KBM-7 (cell line): Measurements from ENCODE around the gene AJAP1.

Source experiments
- DNase-seq: peaks from one replicate; pipeline ENCODE4 v3.0.0-alpha.2; 2015
- in situ Hi-C: fragments of 300-500 bp; cut with MboI; formaldehyde crosslinking; loops from 2 replicates; pipeline ENCODE4 v1.14.3; 2020; ENCODE audit warnings: low sequenced_read_pairs, low pct_unique_long_range_greater_than_20kb, mixed read lengths

The AJAP1 gene

DNA sequence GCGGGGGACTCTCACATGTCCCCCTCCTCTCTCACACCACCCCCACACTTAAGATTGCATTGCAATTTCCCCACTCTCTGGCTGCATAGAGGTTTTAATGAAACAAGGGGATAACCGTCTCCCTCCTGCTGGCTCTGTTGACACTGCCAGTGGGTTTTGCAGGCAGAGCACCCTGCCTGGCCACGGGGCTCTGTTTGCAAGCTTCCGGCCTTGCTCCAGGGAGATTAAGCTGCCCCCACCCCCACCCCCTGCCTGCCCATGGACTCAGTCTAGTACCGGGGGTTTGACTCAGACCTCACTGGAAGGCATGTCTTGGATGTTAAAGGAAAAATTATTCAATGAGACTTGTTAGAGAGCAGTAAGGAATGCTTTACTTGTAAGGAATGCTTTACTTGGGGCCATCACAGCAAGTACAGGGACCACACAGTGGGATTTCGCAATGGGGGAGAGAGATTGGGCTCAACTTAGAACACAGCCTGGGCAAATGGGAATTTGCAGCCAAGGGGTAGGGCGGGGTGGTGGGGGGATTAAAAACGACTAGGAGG, 101.0 kb downstream of the AJAP1 start:
- in situ Hi-C loops: no loop called here
- DNase-seq: no peak

DNA sequence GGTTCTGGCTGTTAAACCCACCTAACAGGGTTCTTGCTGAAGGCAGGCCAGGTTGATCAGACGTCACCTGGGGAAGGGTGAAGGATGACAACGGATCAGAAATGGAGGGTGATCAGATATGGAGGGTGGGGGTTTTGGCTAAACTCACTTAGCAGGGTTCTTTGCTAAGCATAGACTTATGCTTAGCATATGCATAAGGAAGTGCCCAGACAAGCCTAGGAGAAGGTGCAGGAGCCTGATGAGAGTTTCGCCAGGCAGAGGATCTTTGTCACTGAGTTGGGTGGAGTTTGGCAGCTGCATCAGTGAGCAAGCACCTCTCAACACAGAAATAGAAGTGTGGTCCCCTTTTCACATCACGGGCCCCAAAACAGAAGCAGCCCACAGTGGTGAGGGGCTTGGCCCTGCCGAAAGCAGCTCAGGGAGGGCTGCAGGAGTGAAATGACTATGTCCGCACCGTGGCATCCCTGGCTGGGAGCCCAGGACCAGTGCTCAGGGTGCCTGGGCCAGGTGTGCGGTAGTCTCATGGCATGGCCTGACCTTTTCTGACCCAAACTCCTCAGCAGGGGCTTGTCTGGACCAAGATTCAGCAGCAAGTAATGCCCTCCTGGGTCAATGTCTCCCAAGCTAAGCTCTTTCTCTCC, 101.6 kb downstream of the AJAP1 start:
- in situ Hi-C loops: no loop called here
- no peak for DNase-seq

DNA sequence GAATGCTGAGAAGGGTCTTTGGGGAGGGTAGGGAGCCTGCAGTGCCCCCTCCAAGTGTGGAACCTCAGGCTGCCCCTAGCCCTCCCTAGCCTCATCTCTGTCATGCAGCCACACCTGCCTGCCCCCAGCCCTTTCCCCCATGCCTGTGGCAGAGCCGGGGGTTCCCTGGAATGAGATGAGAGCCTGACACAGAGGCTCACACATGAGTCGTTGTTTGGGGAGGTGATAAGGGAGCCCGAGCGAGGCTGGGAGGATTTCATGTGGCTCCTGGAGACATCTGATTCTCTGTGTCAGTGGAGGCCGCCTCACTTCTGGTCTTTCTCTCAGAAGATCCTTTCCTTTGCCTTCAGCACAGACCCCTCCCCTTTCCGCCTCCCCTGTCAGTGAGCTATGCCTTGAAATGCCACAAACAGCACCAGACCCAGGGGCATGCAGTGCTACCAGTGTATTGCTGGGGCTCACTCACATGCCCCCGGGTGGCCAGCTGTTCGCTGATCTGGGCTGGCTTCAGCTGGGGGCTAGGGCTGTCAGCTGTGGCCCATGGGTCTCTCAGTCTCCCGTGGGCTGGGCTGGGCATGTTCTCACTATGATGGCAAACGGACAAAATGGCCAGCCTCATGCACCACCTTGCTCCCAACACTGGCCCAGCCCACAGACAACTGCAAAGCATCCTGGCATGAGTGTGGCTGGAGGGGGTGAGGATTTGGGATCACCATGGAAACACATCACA, 102.6 kb downstream of the AJAP1 start:
- no peak for DNase-seq
- in situ Hi-C loops: no loop called here

DNA sequence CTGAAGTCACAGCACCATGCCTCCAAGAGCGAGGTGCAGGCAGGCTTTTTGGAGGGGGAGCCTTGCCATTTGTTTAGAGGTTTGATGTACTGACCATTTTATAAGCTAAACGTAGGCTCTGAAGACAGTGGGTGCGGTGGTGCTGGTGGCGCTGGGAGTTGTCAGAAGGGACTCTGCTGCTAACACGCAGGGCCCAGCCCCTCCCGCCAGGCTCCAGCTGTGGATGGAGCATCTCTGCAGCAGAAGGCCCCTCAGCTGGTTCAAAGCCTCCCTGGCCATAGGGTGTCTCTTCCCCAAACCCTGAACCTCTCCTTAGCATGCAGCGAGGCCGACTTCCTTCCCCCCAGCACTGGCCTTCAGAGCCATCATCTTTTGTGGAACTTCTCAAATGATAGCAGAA, 105.3 kb downstream of the AJAP1 start:
- DNase-seq: no peak
- in situ Hi-C loops: no loop called here

DNA sequence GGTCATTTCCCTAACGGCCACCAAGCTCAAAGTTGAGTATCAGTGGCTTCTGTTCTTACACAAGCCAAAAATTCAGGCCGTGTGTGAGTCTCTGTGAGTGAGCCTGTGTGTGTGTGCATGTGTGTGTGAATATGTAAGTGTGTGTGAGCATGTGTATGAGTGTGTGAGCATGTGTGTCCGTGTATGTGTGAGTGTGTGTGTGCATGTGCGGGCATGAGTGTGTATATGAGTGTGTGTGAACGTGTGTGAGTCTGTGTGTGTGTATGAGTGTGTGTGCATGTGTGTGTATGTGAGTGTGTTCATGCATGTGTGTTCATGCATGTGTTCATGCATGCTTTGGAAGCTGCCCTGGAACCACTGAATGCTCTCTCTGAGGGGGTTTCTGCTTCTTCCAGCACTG, 105.7 kb downstream of the AJAP1 start:
- in situ Hi-C loops: no loop called here
- no peak for DNase-seq

DNA sequence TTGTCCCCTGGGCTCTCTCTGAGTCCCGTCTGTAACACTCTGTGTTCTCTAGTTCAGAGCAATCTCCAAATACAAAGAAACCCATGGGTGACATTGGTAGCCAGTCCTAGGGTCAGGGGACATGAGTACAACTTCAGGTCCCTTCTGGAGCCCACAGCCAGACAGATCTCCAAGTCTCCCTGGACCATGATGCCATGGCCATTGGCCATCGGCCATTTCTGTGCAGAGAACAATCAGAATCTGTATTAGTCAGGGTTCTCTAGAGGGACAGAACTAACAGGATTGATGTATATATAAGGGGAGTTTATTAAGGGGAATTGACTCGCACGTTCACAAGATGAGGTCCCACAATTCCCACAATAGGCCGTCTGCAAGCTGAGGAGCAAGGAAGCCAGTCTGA, 106.9 kb downstream of the AJAP1 start:
- in situ Hi-C loops: no loop called here
- DNase-seq: no peak

DNA sequence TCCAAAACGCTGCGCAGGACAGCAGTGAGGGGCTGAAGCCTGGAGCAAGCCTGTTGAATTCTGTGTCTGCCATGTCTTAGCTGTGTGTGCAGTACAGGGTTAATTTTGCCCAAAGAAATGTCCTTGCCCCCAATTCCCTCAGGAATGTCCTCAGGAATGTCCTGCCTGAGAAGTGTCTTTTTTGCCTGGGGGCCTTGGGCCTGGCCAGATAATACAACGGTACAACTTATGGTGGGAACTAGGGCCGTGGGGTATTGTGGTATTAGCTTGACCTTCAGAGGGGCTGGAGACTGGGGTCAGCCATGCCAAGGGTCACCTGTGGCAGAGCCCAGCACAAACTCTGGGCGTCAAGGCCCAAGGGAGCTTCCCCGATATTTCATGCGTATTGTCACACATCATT, 107.7 kb downstream of the AJAP1 start:
- no peak for DNase-seq
- in situ Hi-C loops: no loop called here

DNA sequence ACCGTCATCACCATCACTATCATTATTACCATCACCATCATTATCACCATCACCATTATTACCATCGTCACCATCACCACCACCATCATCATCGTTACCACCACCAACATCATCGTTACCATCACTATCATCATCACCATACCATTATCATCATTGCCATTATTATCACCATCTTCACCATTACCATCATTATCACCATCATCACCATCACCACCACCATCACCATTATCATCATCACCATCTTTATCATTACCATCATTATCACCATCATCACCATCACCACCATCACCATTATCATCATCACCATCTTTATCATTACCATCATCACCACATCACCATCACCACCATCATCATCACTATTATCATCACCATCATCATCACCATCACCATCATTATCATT, 112.9 kb downstream of the AJAP1 start:
- no peak for DNase-seq
- in situ Hi-C loops: no loop called here

DNA sequence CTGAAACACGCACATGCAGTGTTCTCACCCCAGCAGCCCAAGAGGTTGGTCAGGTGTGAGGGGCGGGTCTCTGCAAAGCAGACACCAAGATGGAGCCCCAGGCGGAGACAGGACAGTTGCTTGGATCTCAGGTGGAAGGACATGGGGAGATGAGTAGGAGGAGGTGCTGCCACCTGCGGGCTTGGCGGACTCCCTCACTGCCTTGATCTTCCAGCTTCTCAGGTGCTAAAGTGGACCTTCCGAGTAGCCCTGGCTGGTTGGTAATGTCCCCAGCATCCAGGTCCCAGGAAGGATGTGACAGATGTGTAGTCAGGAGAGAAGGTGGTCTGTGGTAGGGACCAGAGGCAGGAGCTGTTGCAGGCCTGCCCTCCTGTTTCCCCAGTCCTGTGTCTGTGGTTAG, 114.1 kb downstream of the AJAP1 start:
- in situ Hi-C loops: no loop called here
- DNase-seq: no peak

DNA sequence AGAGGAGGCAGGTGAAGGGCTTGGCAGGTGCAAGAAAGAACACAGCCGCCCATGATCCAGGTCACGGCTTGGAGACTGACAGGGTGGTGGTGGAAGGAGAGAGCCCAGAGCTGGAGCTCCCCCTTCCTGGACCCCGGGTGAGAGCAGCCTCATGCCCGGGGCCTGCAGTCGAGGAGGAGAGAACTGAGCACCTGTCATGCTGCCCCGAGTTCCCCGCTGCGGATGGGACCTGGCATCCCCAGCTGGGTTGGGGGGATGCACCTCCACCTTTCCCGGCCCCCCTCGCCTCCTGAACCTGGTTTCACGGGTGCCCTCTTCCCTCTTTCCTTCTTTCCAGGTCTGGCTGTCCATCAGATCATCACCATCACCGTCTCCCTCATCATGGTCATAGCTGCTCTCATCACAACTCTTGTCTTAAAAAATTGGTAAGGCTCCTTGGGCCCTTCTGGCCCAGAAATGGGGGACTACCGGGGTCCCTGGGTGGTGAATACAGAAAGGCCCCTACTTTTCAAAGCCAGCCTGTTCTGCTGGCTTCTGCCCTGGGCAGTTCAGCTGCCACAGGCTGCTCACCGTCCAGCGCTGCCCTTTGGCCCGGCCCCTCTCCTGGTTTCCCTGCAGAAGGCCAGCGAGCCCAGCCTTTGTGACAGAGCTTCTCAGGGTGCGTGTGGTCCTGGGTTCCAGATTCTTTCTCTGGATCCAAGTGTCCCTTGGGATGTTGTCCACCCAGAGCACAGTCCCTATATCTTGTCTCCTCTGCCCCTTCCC, 115.3 kb downstream of the AJAP1 start:
- no peak for DNase-seq
- in situ Hi-C loops: no loop called here

DNA sequence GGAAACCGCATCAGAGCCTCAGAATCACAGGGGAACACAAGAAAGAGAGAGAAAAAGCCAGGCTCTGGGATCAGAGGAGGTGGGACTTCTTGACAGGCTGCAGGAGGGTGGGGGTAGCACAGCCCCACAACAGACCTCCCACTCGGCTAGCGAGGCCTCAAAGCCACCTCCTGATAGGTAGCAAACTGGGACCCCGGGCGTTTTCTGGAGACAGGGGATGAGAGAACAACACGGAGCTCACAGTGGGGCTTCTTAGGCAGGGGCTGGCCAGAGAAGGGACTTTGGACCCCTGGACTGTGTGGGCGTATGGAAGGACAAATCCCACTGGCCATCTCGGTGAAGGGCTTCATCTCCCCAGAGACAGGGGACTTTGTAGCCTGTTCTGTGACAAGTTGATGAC, 116.3 kb downstream of the AJAP1 start:
- DNase-seq: no peak
- in situ Hi-C loops: no loop called here

DNA sequence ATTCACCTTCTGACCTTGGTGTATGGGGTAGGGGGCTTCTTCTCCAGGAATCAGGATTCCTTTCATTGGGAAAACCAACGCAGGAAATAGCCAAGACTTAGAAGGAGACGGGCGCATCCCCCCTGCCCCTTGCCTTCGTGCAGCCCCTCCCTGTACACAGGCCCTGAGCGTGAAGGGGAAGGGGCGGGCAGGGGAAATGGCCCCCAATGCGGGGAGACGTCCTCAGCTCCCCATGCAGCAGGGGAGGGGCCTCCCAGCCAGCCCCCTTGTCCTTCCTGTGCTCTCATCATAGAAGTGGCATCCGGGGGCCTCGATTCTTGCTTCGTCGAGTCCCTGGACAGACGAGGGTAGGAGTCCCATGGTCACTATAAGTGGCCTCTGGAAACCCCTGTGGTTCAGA, 116.9 kb downstream of the AJAP1 start:
- DNase-seq: no peak
- in situ Hi-C loops: no loop called here

DNA sequence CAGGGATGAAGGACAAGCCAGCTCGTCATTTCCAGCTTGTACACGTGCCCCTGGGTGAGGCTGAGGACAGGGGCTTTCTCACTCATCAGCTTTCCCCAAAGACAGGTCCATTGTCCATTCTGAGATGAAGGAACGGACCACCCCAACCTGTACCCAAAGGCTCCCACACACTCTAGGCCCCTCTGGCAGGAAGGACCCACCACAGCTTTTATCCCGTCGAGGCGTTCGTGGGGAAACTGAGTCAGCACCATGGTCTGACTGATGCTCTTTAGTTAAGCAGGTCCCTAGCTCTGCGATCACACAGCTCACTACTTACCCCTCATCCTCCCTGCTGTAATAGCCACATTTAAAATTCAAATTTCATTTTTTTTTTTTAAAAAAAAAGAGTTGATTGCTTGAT, 117.3 kb downstream of the AJAP1 start:
- DNase-seq: no peak
- in situ Hi-C loops: no loop called here

DNA sequence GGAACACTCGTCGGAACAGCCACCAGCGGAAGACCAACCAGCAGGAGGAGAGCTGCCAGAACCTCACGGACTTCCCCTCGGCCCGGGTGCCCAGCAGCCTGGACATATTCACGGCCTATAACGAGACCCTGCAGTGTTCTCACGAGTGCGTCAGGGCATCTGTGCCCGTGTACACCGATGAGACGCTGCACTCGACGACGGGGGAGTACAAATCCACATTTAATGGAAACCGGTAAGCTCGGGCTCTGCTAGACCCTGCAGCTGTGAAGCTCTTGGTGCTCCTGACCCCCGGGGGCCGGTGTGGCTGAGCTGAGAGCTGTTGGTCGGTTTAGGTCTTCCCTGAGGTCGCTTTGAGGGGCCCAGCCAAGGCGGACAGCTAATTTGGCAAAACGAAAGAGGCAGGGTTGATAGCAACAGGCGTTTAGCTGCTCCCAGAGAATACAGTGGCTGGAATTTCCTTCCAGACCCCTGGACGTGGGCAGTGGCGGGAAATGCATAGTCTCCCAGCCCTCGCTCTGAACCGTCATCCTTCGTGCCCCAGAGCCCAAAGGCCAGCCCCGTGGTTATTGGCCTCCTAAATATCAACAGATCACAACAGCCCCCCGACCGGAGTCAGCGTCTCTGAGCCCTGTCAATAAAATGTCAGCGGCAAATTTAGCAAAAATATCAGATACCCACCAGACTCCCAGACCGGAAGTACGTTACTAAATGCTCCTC, 118.0 kb downstream of the AJAP1 start:
- DNase-seq: no peak

DNA sequence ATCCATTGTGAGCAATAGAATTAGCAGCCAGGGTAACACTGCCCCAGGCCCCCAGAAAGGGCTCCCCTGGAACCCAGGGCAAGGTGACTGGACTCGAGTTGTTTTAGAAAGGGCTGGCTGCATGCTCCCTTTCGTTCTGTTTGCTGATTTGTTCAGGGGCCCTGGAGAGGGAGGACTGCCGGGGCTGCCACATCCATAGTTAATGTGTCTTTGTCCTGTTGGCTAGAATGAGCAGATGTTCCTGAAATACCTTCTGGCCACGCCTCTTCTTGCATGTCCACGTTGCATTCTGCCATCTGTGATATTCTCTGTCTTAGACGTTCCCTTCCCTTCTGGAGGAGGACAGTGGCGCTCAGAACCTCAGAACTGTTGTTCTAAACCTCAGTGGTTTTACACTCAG, 118.8 kb downstream of the AJAP1 start:
- in situ Hi-C loops: no loop called here
- DNase-seq: no peak

More for the DNA sequence above, 118.0 kb downstream of the AJAP1 start:
- in situ Hi-C loops: no loop called here

DNA sequence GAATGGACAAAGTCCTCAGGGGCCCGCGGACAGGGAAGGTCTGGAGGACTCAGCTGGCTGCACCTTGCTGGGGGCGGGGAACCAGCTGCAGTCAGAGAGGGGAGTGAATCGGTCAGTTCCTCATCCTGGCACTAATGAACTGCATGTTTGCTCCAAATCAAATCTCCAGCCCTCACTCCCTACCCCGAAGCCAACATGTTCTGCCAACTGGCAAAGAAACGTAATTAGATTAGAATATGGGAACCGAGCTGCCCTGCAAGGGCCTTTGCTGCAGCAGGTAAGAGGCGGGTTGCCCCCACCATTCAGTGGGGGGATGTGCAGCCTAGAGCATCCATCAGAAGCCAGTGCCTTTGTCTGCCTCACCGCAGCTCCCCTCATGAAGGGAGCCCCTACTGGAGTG, 121.1 kb downstream of the AJAP1 start:
- in situ Hi-C loops: no loop called here
- no peak for DNase-seq

DNA sequence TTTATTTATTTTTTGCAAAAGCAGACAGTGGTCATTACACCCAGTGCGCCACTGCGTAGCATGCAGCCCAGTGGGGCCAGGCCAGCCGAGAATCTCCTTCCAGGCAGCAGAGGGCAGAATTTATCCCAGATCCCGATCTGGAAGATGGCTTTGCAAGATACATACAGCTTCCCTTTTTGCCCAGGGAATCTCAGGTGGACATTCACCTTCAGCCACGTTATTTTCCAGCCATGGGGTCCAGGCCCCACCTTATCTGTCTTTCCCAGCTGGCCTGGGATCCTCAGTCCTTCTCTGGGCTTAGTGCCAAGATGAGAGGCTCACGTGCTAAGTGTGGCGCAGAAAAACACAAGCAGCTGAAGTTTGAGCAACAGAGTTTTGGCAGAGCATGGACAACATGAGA, 123.6 kb downstream of the AJAP1 start:
- DNase-seq: no peak
- in situ Hi-C loops: no loop called here

DNA sequence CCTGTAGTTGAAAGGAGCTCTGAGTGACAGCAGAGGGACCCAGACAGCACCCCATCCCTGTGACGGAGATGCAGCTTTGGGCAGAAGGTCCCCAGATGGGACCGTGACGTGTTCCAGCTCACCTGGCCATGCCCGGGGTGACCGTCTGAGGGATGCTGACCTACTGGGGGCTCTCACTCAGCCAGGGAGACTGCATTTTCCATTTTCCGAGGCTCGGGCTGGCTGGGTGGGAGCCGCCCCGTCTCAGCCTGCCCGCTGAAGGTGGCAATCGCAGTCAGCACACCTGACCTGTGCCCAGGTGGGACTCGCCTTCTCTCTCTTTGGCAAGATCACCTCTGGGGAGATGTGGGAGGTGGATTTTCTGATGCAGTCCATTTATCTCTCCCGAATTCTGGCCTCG, 127.2 kb downstream of the AJAP1 start:
- in situ Hi-C loops: no loop called here
- DNase-seq: no peak

DNA sequence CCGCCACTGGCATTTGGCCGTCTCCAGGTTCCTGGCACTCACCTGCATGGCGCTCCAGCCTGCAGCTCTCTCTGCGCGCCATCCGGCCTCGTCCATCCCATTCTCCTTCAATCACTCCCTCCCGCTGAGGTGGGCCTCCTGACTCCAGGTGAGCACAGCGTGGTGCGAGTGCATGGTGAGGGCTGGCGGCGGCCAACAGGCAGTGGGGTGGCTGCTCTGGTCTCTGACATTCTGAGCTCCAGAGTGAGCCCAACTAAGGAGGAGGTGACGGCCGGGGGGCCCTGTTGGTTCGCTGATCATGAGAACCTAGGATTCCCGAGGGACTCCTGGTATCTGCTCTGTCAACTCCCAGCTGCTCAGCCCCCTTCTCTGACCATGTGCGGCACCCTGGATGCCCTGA, 130.4 kb downstream of the AJAP1 start:
- no peak for DNase-seq
- in situ Hi-C loops: no loop called here

DNA sequence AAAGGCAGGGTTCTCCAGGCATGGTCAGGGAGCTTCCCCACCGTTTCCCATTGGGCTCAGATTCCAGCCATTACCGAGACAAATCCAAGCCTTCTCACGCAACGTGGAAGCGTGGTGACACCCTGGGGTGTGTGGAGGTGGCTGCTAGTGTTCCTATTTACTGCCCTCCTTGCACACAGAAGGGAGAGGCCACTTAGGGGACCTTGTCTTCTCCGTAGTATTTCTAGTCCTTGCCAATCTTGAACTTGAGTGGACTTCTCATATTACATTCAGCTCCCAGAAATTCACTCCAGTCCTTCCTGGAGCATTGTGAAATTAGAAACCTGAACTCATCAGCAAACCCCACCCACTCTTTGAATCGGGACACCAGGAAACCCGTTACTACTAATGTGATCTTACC, 131.6 kb downstream of the AJAP1 start:
- in situ Hi-C loops: no loop called here
- DNase-seq: no peak
